Ishikawa (cell line): ENCODE measurements around the gene CD36.

Experiments used
- CEBPB ChIP-seq: IDR thresholded peaks from 2 replicates; pipeline ENCODE4 v1.6.1; 2012
- CREB1 ChIP-seq: IDR thresholded peaks from 2 replicates; pipeline ENCODE4 v1.6.1; 2012; ENCODE audit warnings: low read depth
- EGR1 ChIP-seq: IDR thresholded peaks from 2 replicates; pipeline ENCODE4 v1.6.1; 2012
- EP300 ChIP-seq: IDR thresholded peaks from 2 replicates; pipeline ENCODE4 v1.6.1; 2012; ENCODE audit warnings: borderline replicate concordance
- FOXM1 ChIP-seq: IDR thresholded peaks from 2 replicates; pipeline ENCODE4 v1.6.1; 2012; ENCODE audit warnings: low read depth, borderline replicate concordance
- NFIC ChIP-seq: IDR thresholded peaks from 2 replicates; pipeline ENCODE4 v1.6.1; 2012
- RAD21 ChIP-seq: IDR thresholded peaks from 2 replicates; pipeline ENCODE4 v1.6.1; 2012; ENCODE audit warnings: low read depth
- TAF1 ChIP-seq: IDR thresholded peaks from 2 replicates; pipeline ENCODE4 v1.6.1; 2012; ENCODE audit warnings: low read depth, mild to moderate bottlenecking
- TCF12 ChIP-seq: IDR thresholded peaks from 2 replicates; pipeline ENCODE4 v1.6.1; 2012; ENCODE audit warnings: low read depth
- TEAD4 ChIP-seq: IDR thresholded peaks from 2 replicates; pipeline ENCODE4 v1.6.1; 2012
- YY1 ChIP-seq: IDR thresholded peaks from 2 replicates; pipeline ENCODE4 v1.6.1; 2012; ENCODE audit warnings: low read depth
- ZBTB7A ChIP-seq: IDR thresholded peaks from 2 replicates; pipeline ENCODE4 v1.6.1; 2012; ENCODE audit warnings: low read depth
- TF ChIP-seq, protein P1 (sequence below): IDR thresholded peaks from 2 replicates; pipeline ENCODE4 v1.6.1; 2012; ENCODE audit warnings: low read depth, mild to moderate bottlenecking
- TF ChIP-seq, protein P2 (sequence below): IDR thresholded peaks from 2 replicates; pipeline ENCODE4 v1.6.1; 2012
- TF ChIP-seq, protein P3 (sequence below): IDR thresholded peaks from 2 replicates; pipeline ENCODE4 v1.6.1; 2012

The CD36 gene

DNA sequence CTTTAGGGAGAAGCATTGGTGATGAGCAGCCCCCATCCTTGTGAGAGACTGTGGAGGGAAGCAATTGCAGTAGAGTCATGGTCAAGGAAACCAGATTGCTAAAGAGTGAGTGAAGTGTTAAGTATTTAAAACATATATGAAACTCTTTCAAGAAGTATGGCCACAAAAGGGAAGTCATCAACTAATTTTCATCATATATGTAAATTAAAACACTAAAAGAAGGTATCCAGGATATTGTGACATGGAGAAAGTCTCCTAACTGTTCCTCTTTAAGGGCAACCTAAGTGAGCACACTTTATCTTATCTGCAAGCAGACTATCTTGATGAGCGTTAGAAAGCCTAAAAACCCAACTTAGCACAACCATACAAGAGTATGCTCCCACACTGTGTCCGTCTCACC is 69.7 kb downstream of the CD36 start:
- TF ChIP-seq TAF1: no peak
- no peak for TF ChIP-seq YY1
- no peak for TF ChIP-seq ZBTB7A
- TF ChIP-seq CREB1: no peak
- TF ChIP-seq EP300: no peak
- no peak for TF ChIP-seq TEAD4
- TF ChIP-seq TCF12: no peak
- TF ChIP-seq, protein P1, sequence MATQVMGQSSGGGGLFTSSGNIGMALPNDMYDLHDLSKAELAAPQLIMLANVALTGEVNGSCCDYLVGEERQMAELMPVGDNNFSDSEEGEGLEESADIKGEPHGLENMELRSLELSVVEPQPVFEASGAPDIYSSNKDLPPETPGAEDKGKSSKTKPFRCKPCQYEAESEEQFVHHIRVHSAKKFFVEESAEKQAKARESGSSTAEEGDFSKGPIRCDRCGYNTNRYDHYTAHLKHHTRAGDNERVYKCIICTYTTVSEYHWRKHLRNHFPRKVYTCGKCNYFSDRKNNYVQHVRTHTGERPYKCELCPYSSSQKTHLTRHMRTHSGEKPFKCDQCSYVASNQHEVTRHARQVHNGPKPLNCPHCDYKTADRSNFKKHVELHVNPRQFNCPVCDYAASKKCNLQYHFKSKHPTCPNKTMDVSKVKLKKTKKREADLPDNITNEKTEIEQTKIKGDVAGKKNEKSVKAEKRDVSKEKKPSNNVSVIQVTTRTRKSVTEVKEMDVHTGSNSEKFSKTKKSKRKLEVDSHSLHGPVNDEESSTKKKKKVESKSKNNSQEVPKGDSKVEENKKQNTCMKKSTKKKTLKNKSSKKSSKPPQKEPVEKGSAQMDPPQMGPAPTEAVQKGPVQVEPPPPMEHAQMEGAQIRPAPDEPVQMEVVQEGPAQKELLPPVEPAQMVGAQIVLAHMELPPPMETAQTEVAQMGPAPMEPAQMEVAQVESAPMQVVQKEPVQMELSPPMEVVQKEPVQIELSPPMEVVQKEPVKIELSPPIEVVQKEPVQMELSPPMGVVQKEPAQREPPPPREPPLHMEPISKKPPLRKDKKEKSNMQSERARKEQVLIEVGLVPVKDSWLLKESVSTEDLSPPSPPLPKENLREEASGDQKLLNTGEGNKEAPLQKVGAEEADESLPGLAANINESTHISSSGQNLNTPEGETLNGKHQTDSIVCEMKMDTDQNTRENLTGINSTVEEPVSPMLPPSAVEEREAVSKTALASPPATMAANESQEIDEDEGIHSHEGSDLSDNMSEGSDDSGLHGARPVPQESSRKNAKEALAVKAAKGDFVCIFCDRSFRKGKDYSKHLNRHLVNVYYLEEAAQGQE: no peak
- TF ChIP-seq, protein P2, sequence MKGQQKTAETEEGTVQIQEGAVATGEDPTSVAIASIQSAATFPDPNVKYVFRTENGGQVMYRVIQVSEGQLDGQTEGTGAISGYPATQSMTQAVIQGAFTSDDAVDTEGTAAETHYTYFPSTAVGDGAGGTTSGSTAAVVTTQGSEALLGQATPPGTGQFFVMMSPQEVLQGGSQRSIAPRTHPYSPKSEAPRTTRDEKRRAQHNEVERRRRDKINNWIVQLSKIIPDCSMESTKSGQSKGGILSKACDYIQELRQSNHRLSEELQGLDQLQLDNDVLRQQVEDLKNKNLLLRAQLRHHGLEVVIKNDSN: no peak
- no peak for TF ChIP-seq FOXM1
- TF ChIP-seq, protein P3, sequence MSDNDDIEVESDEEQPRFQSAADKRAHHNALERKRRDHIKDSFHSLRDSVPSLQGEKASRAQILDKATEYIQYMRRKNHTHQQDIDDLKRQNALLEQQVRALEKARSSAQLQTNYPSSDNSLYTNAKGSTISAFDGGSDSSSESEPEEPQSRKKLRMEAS: no peak
- no peak for TF ChIP-seq NFIC
- TF ChIP-seq CEBPB: no peak
- no peak for TF ChIP-seq EGR1
- TF ChIP-seq RAD21: no peak

DNA sequence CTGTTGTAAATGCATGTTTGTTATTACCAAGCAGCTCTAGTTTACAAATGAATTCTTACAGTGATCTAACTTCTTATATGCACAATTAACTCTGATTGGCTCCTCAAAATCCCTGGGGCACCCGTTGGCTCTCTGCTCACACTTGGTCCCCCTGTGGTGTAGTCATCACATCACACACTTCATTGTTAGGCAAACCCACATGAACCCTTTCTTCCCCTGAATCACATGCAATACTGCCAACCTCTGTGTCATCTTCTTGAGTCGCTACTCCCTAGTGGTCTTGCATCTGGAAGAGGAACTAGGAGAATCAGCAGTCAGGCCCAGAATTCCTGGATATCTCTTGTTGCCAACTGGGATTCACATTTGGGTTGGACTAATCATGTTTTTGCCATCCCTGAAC is 73.1 kb downstream of the CD36 start:
- TF ChIP-seq TCF12: no peak
- TF ChIP-seq, protein P2: no peak
- no peak for TF ChIP-seq TAF1
- no peak for TF ChIP-seq TEAD4
- TF ChIP-seq, protein P3: no peak
- TF ChIP-seq YY1: no peak
- TF ChIP-seq ZBTB7A: no peak
- no peak for TF ChIP-seq CEBPB
- no peak for TF ChIP-seq NFIC
- no peak for TF ChIP-seq EP300
- TF ChIP-seq EGR1: no peak
- TF ChIP-seq, protein P1: no peak
- TF ChIP-seq FOXM1: no peak
- TF ChIP-seq CREB1: no peak
- no peak for TF ChIP-seq RAD21

DNA sequence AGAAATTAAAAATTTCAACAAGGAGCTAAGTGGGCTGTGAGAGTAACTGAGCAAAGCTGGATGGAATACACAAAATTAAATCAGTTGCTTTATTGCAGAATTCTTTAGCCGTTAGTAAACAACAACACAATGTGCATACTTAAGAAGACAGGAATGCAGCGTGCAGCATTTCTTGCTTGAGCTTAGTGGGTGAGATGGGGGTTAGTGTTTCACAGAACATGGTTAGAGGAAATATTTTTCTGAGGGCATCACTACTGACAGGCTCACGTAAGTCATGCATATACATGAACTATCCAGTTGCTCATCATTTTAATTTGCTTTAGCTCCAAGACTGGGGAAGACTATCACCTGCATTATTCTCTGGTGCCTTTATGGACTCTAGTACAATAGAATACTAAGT is 80.8 kb downstream of the CD36 start:
- TF ChIP-seq CEBPB (no peak), EGR1 (no peak), TEAD4 (no peak), RAD21 (no peak), TAF1 (no peak), TCF12 (no peak), EP300 (no peak), NFIC (no peak), YY1 (no peak), FOXM1 (no peak), CREB1 (no peak)
- TF ChIP-seq, protein P3: no peak
- TF ChIP-seq, protein P2: no peak

DNA sequence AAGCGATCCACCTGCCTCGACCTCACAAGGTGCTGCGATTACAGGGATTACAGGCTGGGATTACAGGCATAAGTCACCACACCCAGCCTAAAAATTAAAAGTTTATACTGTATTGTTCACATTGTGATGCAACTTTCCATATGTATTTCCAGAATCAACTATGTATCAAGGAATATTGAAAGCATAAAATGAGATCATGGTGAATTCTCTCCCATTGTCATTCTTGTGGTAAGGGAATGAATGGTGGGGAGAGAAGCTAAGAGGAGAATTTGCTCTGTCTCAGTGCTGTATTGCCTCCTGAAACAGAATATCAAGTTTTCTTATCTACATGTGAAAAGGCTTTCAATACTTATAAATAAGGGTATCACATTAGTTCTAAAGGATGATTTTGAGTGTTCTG is 81.7 kb downstream of the CD36 start:
- TF ChIP-seq EGR1 (no peak), EP300 (no peak), CREB1 (no peak), ZBTB7A (no peak), TEAD4 (no peak), CEBPB (no peak), FOXM1 (no peak), TCF12 (no peak), RAD21 (no peak), TAF1 (no peak), YY1 (no peak)
- TF ChIP-seq, protein P3: no peak
- TF ChIP-seq, protein P2: no peak
